HG02588 (cell line): ENCODE results near the gene ABCF1.
A peak's percentile ranks its signal among the peaks of the same experiment; 100 is the strongest.

Experiments used
- ATAC-seq: cut with Tn5 transposase; IDR thresholded peaks from one replicate; pipeline ENCODE4 v1.9.1; 2021; ENCODE audit warnings: mild to moderate bottlenecking, moderate library complexity; ENCODE audit not compliant: unreplicated experiment

Gene ABCF1

GRCh38 chr6:30618270-30618797, 47.1 kb downstream of the ABCF1 start:
- ATAC-seq = no peak

GRCh38 chr6:30619561-30619960, 48.3 kb downstream of the ABCF1 start:
- ATAC-seq = no peak

GRCh38 chr6:30625511-30625910, 54.3 kb downstream of the ABCF1 start:
- no peak for ATAC-seq

GRCh38 chr6:30626484-30627366, 55.5 kb downstream of the ABCF1 start, which contains the start of gene ATAT1:
ATAT1 (plus strand) TSS chr6:30626874.
- ATAC-seq = peak; percentile 86

- no peak for ATAC-seq
These were observed 64.6 kb downstream of the ABCF1 start for GRCh38 chr6:30635834-30636233.

- no peak for ATAC-seq
These were observed 69.2 kb downstream of the ABCF1 start for GRCh38 chr6:30640481-30640880.

- ATAC-seq = no peak
These were observed 69.8 kb downstream of the ABCF1 start for GRCh38 chr6:30641048-30641447.
